CMK (cell line): ENCODE data around the gene TAF7L.
"Not testable (repeated sequence)": the region's sequence is repeated elsewhere in the genome, so short reads cannot be mapped to it uniquely, and the experiment has no call there.

ENCODE experiments used
- DNase-seq: peaks from one replicate; pipeline ENCODE4 v3.0.0-alpha.2; 2010; ENCODE audit warnings: low read depth

The TAF7L gene

GRCh38 chrX:101290957-101291603 is at the start of gene TAF7L:
Gene TAF7L, minus strand, starts transcription at chrX:101291334. Its CDS starts 3,791 bp downstream, at chrX:101287543.
- no peak for DNase-seq

- no peak for DNase-seq
Observed at GRCh38 chrX:101337776-101338271, 46.7 kb upstream of the TAF7L start.

- not testable (repeated sequence) for DNase-seq
Observed at GRCh38 chrX:101334310-101334709, 43.2 kb upstream of the TAF7L start.

- not testable (repeated sequence) for DNase-seq
Observed at GRCh38 chrX:101326600-101326999, 35.5 kb upstream of the TAF7L start.

GRCh38 chrX:101303790-101304189 is 12.7 kb upstream of the TAF7L start:
- no peak for DNase-seq

GRCh38 chrX:101295603-101296002 is 4.5 kb upstream of the TAF7L start:
- not testable (repeated sequence) for DNase-seq

GRCh38 chrX:101287402-101287801 is 3.7 kb downstream of the TAF7L start:
- DNase-seq = no peak

- DNase-seq = no peak
Observed at GRCh38 chrX:101276238-101276637, 14.9 kb downstream of the TAF7L start.

- DNase-seq = no peak
Observed at GRCh38 chrX:101274198-101274597, 16.9 kb downstream of the TAF7L start.

GRCh38 chrX:101265869-101266428 is 25.2 kb downstream of the TAF7L start:
- no peak for DNase-seq

GRCh38 chrX:101263766-101264165 is 27.4 kb downstream of the TAF7L start:
- no peak for DNase-seq

GRCh38 chrX:101262590-101262989 is 28.5 kb downstream of the TAF7L start:
- no peak for DNase-seq

- no peak for DNase-seq
Observed at GRCh38 chrX:101260435-101260834, 30.7 kb downstream of the TAF7L start.

- DNase-seq = no peak
Observed at GRCh38 chrX:101258259-101258581, 32.9 kb downstream of the TAF7L start.

- no peak for DNase-seq
Observed at GRCh38 chrX:101257448-101258258, 33.5 kb downstream of the TAF7L start.

- DNase-seq = no peak
Observed at GRCh38 chrX:101252634-101253033, 38.5 kb downstream of the TAF7L start.

GRCh38 chrX:101241531-101241930 is 49.6 kb downstream of the TAF7L start:
- no peak for DNase-seq

- no peak for DNase-seq
Observed at GRCh38 chrX:101237041-101237440, 54.1 kb downstream of the TAF7L start.

GRCh38 chrX:101232316-101232715 is 58.8 kb downstream of the TAF7L start:
- no peak for DNase-seq

- no peak for DNase-seq
Observed at GRCh38 chrX:101231080-101231479, 60.1 kb downstream of the TAF7L start.

GRCh38 chrX:101230636-101231035 is 60.5 kb downstream of the TAF7L start:
- no peak for DNase-seq

GRCh38 chrX:101229170-101229569 is 62.0 kb downstream of the TAF7L start:
- no peak for DNase-seq

- DNase-seq = no peak
Observed at GRCh38 chrX:101223226-101223625, 67.9 kb downstream of the TAF7L start.
